SK-N-SH (cell line): Measurements from ENCODE around the gene ARID3A.

ENCODE experiments used
- CTCF ChIP-seq: fragments of 200-600 bp; sonication (generic); IDR thresholded peaks from 2 replicates; pipeline ENCODE4 v1.6.1; 2017; ENCODE audit warnings: antibody characterized with exemption, mild to moderate bottlenecking, moderate library complexity
- EZH2phosphoT487 ChIP-seq: fragments of 200-600 bp; sonication (generic); IDR thresholded peaks from 2 replicates; pipeline ENCODE4 v1.6.1; 2017; ENCODE audit warnings: low read depth, mixed run types, mild to moderate bottlenecking, antibody characterized with exemption, moderate library complexity, borderline replicate concordance
- FOSL2 ChIP-seq: IDR thresholded peaks from 2 replicates; pipeline ENCODE4 v1.4.0; 2012; ENCODE audit warnings: low read depth, mild to moderate bottlenecking, moderate library complexity, borderline replicate concordance
- NFIC ChIP-seq: IDR thresholded peaks from 2 replicates; pipeline ENCODE4 v1.4.0; 2012; ENCODE audit warnings: borderline replicate concordance
- POLR2AphosphoS5 ChIP-seq: IDR thresholded peaks from 2 replicates; pipeline ENCODE4 v1.6.1; 2012; ENCODE audit warnings: low read depth, low read length
- SIN3A ChIP-seq: IDR thresholded peaks from 2 replicates; pipeline ENCODE4 v1.6.1; 2012; ENCODE audit warnings: low read depth, mild to moderate bottlenecking, low read length, moderate library complexity, borderline replicate concordance
- TF ChIP-seq, protein P1 (sequence below): fragments of 150-350 bp; IDR thresholded peaks from 2 replicates; pipeline ENCODE4 v1.6.1; 2017; ENCODE audit warnings: antibody characterized with exemption, low read length, low read depth, borderline replicate concordance

GRCh38 chr19:953445-954271, 27.8 kb downstream of the ARID3A start:
- TF ChIP-seq SIN3A (no peak), NFIC (no peak), FOSL2 (no peak), CTCF (no peak), EZH2phosphoT487 (no peak), POLR2AphosphoS5 (no peak)
- TF ChIP-seq, protein P1, sequence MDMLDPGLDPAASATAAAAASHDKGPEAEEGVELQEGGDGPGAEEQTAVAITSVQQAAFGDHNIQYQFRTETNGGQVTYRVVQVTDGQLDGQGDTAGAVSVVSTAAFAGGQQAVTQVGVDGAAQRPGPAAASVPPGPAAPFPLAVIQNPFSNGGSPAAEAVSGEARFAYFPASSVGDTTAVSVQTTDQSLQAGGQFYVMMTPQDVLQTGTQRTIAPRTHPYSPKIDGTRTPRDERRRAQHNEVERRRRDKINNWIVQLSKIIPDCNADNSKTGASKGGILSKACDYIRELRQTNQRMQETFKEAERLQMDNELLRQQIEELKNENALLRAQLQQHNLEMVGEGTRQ: no peak
